K562 (cell line): Measurements from ENCODE around the gene DAPP1. TPM values are rescaled to one million over a fixed set of nuclear protein-coding genes. Genes with fewer than 3 reads are reported as not detected.

Experiments used
- CHD7 ChIP-seq: fragments of 200-600 bp; sonication (generic); IDR thresholded peaks from one replicate; pipeline ENCODE4 v1.6.1; 2012; ENCODE audit warnings: mild to moderate bottlenecking, low read depth, low read length, inconsistent platforms
- CREB3 ChIP-seq: fragments of 450-650 bp; conservative IDR thresholded peaks from 2 replicates; pipeline ENCODE4 v1.6.1; 2016; ENCODE audit warnings: missing genetic modification characterization, low read depth, mild to moderate bottlenecking, missing compliant biosample characterization, moderate library complexity
- KHSRP ChIP-seq: fragments of 450-650 bp; IDR thresholded peaks from 2 replicates; pipeline ENCODE4 v1.6.1; 2017
- LEF1 ChIP-seq: fragments of 450-650 bp; IDR thresholded peaks from 2 replicates; pipeline ENCODE4 v1.6.1; 2016; ENCODE audit warnings: mild to moderate bottlenecking
- RBM15 ChIP-seq: fragments of 200-400 bp; formaldehyde crosslinking; IDR thresholded peaks from 2 replicates; pipeline ENCODE4 v1.6.1; 2018; ENCODE audit warnings: mild to moderate bottlenecking, low read length, moderate library complexity; ENCODE audit not compliant: insufficient read depth
- polyA plus RNA-seq, 8 experiments: library from polyadenylated mRNA; depleted of rRNA in 4 of 8; stranded (reverse) in 5 of 8; unstranded in 3 of 8; fragments of >200 nt; fragmentation: Nextera tagmentation in 2 of 8; fragmentation: Illumina TruSeq in 1 of 8; extraction: Ambion mirVana in 2 of 8; extraction: Trizol in 1 of 8; gene quantifications; 2 replicates each; pipeline versions ENCODE4 v1.2.1 to v1.2.3, GENCODE V29; 2011 to 2014; ENCODE audit warnings: inconsistent platforms in 1 of 8, missing spikeins in 1 of 8
- total RNA-seq, 7 experiments: library from RNA; depleted of rRNA in 6 of 7; stranded (reverse); fragments of >200 nt in 6 of 7; fragmentation: Illumina TruSeq in 2 of 7; extraction: Trizol in 2 of 7; gene quantifications; 2 replicates each; pipeline versions ENCODE4 v1.2.1 to v1.2.3, GENCODE V29; 2011 to 2021; ENCODE audit warnings: low replicate concordance in 1 of 7

Gene DAPP1
- total and polyA plus RNA-seq, 9 of the 15 experiments (the other 6 are each of a cell fraction or from before 2014, with no cell fraction given): 1.9 to 7.2 (median 3.6) TPM

- no peak for TF ChIP-seq CHD7
- no peak for TF ChIP-seq RBM15
- no peak for TF ChIP-seq CREB3 (tag)
- no peak for TF ChIP-seq KHSRP
- no peak for TF ChIP-seq LEF1
These were observed 77.8 kb downstream of the DAPP1 start, which contains the start of gene LAMTOR3 (continued) for GRCh38 chr4:99894161-99894997.
